OCI-LY7 (cell line): ENCODE measurements around the gene TOPAZ1. TPM values are rescaled to one million over a fixed set of nuclear protein-coding genes. Genes with fewer than 3 reads are reported as not detected.

Experiments used
- BruUV-seq: library from RNA; stranded (reverse); fragments of 400-500 nt; replicated peaks from 2 replicates; lab custom pipeline; 2021; lab: Mats Ljungman, UMichigan
- CTCF ChIA-PET: fragments of 300-600 bp; sonication (Branson Sonifier 250); formaldehyde crosslinking; loops from one replicate; lab custom pipeline; 2022; ENCODE audit warnings: antibody characterized with exemption; ENCODE audit not compliant: unreplicated experiment; lab: Charles Lee
- POLR2A ChIA-PET: fragments of 300-600 bp; sonication (Branson Sonifier 250); formaldehyde crosslinking; loops from one replicate; lab custom pipeline; 2022; ENCODE audit warnings: antibody characterized with exemption; lab: Charles Lee
- DNase-seq: peaks from one replicate; pipeline ENCODE4 v3.0.0-alpha.2; 2015; ENCODE audit warnings: low spot score
- H2AFZ ChIP-seq: fragments of 200-600 bp; sonication (generic), shearing (Covaris generic); 2 replicates; pipeline ENCODE4 v1.6.1; 2014; ENCODE audit warnings: mild to moderate bottlenecking, antibody characterized with exemption, low read length, moderate library complexity
- H3K27ac ChIP-seq: fragments of 200-600 bp; sonication (generic); 2 replicates; pipeline ENCODE4 v1.5.1; 2014; ENCODE audit warnings: mixed run types, low read depth, mild to moderate bottlenecking, moderate library complexity, low read length, inconsistent platforms; ENCODE audit not compliant: poor library complexity, severe bottlenecking
- H3K36me3 ChIP-seq: fragments of 200-600 bp; sonication (generic); 2 replicates; pipeline ENCODE4 v1.6.1; 2014; ENCODE audit warnings: mild to moderate bottlenecking, antibody characterized with exemption, low read length, moderate library complexity, mixed read lengths; ENCODE audit not compliant: insufficient read depth
- H3K4me1 ChIP-seq: fragments of 200-600 bp; sonication (generic); 2 replicates; pipeline ENCODE4 v1.5.1; 2014; ENCODE audit warnings: mild to moderate bottlenecking, low read length; ENCODE audit not compliant: insufficient read depth, poor library complexity, severe bottlenecking
- H3K4me2 ChIP-seq: fragments of 200-600 bp; sonication (generic); 2 replicates; pipeline ENCODE4 v1.6.1; 2014; ENCODE audit warnings: mild to moderate bottlenecking, low read length
- H3K4me3 ChIP-seq: fragments of 200-600 bp; sonication (generic); 2 replicates; pipeline ENCODE4 v1.5.1; 2014; ENCODE audit warnings: mild to moderate bottlenecking, low read depth, low read length; ENCODE audit not compliant: poor library complexity, severe bottlenecking
- H3K79me2 ChIP-seq: fragments of 200-600 bp; sonication (generic); 2 replicates; pipeline ENCODE4 v1.6.1; 2016; ENCODE audit warnings: low read depth, mild to moderate bottlenecking, low read length, moderate library complexity, mixed read lengths; ENCODE audit not compliant: insufficient read depth
- H3K9me2 ChIP-seq: fragments of 200-600 bp; sonication (generic); 2 replicates; pipeline ENCODE4 v1.6.1; 2016; ENCODE audit warnings: mild to moderate bottlenecking, low read length, mixed read lengths; ENCODE audit not compliant: insufficient read depth
- H3K9me3 ChIP-seq: fragments of 200-600 bp; sonication (generic); 2 replicates; pipeline ENCODE4 v1.6.1; 2014; ENCODE audit warnings: mild to moderate bottlenecking, mixed run types, low read length, mixed read lengths
- H4K20me1 ChIP-seq: fragments of 200-600 bp; sonication (generic); 2 replicates; pipeline ENCODE4 v1.6.1; 2014; ENCODE audit warnings: mild to moderate bottlenecking, antibody characterized with exemption, low read length, moderate library complexity, mixed read lengths; ENCODE audit not compliant: insufficient read depth
- EZH2phosphoT487 ChIP-seq: fragments of 200-600 bp; sonication (generic); IDR thresholded peaks from 2 replicates; pipeline ENCODE4 v1.6.1; 2018; ENCODE audit warnings: low read depth, borderline replicate concordance, mild to moderate bottlenecking, mixed run types, antibody characterized with exemption, low read length, moderate library complexity, mixed read lengths
- intact Hi-C: fragments of 100-400 bp; cut with micrococcal nuclease; formaldehyde crosslinking; loops from one replicate; pipeline ENCODE4 v1.10.0; 2022; ENCODE audit not compliant: unreplicated experiment
- total RNA-seq, 2 experiments: library from RNA; depleted of rRNA in 1 of 2; stranded (reverse); fragments of >200 nt in 1 of 2; shearing (Covaris generic) in 1 of 2; gene quantifications; 2 replicates each; pipeline ENCODE4 v1.2.3, GENCODE V29; 2014 to 2022
- TF ChIP-seq, protein P1 (sequence below): fragments of 200-600 bp; sonication (generic); conservative IDR thresholded peaks from 2 replicates; pipeline ENCODE4 v1.5.1; 2014; ENCODE audit warnings: mild to moderate bottlenecking, antibody characterized with exemption, low read length, moderate library complexity, mixed read lengths

The TOPAZ1 gene
- total RNA-seq, 2 experiments from 2014 or later: not detected

DNA sequence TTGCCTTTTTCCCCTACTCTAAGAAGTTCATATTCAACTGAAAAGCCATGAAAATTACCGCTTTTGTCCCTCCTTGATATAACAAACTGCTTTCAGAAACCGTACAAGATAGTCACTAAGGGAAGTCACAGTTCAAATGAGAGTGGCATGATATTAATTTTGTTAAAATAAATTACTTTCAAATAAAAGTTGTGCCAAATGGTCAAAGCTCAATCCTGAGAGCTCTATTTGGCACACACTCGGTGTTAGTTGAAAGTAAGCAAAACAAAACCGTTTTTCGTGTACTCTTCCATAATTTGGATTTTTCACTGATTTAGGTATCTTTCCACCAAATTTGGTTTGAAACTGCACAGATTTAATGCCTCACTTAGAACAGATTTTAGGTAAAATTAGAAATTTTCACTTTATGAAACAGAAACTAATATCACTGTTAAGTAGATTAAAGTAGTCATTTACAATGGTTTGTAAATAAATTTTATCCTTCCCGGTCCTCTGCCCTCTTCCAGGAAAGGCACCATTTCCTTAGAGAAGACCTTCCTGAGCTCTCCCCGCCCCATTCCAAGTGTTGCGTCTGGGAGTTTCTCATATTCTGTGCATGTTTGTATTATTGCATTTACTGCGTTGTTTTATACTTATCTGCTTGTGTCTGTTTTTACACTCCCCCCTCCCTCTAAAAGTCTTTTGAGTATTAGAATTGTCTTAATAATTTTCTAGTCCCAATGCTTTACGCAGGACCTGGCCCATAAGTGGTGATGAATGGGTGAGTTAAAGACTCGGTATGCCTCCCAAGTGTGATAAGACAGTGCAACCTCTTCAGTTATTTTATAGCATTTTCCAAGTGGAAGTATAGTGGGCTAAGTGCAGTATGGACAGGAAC lies 97.7 kb downstream of the TOPAZ1 start:
- peaks cover 23% of the 10 kb centered on the region for H3K4me1 ChIP-seq
- no peaks in the 10 kb centered on the region for H3K9me2 ChIP-seq
- ChIA-PET CTCF (no interaction called here), POLR2A (interaction anchor here (0.6 to 2.4 kb wide), 6 partner anchors 8 to 1551 kb away, joined by 3 to 10 read pairs (median 4); no protein-coding TSS in a partner anchor)
- H3K27ac ChIP-seq: peak overlapping the region; percentile 71
- H3K79me2 ChIP-seq: peaks cover 31% of the 10 kb centered on the region
- TF ChIP-seq EZH2phosphoT487: no peak
- TF ChIP-seq, protein P1, sequence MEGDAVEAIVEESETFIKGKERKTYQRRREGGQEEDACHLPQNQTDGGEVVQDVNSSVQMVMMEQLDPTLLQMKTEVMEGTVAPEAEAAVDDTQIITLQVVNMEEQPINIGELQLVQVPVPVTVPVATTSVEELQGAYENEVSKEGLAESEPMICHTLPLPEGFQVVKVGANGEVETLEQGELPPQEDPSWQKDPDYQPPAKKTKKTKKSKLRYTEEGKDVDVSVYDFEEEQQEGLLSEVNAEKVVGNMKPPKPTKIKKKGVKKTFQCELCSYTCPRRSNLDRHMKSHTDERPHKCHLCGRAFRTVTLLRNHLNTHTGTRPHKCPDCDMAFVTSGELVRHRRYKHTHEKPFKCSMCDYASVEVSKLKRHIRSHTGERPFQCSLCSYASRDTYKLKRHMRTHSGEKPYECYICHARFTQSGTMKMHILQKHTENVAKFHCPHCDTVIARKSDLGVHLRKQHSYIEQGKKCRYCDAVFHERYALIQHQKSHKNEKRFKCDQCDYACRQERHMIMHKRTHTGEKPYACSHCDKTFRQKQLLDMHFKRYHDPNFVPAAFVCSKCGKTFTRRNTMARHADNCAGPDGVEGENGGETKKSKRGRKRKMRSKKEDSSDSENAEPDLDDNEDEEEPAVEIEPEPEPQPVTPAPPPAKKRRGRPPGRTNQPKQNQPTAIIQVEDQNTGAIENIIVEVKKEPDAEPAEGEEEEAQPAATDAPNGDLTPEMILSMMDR: no peak
- H3K9me3 ChIP-seq: no peaks in the 10 kb centered on the region
- intact Hi-C loops: loop anchor here (5.0 to 10.0 kb wide), 3 partner anchors 175 to 635 kb away; partner anchors contain the start of genes EXOSC7 and ZDHHC3
- peaks cover 8% of the 10 kb centered on the region; the same call in 1 of the 2 replicates for H3K36me3 ChIP-seq
- H2AFZ ChIP-seq: peak overlapping the region; percentile 90
- H4K20me1 ChIP-seq: no peaks in the 10 kb centered on the region
- BruUV-seq: no TSS peak
- DNase-seq: no peak
- peak overlapping the region; percentile 82 for H3K4me3 ChIP-seq
- H3K4me2 ChIP-seq: peak overlapping the region; percentile 88

DNA sequence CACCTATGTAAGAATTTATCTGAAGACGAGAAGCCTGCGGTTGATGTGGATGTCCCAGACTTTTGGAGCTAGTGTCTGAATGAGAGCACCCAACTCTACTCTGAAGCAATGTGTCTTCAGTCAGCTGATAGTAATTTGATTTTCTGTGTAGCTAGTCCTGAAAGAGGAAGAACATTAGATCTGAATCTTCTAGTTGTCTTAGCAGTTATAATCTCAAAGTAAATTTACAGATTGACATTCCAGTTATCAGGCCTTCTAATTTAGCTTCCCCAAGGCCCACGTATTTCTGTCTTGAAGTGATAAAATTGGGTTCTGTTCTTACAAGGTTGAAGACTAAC lies 98.3 kb downstream of the TOPAZ1 start:
- no peaks in the 10 kb centered on the region for H3K9me2 ChIP-seq
- CTCF ChIA-PET: no interaction called here

More for the DNA sequence above, 98.3 kb downstream of the TOPAZ1 start:
- Histone ChIP-seq H2AFZ (peak overlapping the region; percentile 34; the same call in 1 of the 2 replicates), H3K4me3 (peak overlapping the region; percentile 82), H3K4me1 (peaks cover 23% of the 10 kb centered on the region), H3K27ac (no peak overlapping the region), H3K4me2 (peak overlapping the region; percentile 88), H3K36me3 (peaks cover 8% of the 10 kb centered on the region; the same call in 1 of the 2 replicates), H3K9me3 (no peaks in the 10 kb centered on the region), H3K79me2 (peaks cover 31% of the 10 kb centered on the region), H4K20me1 (no peaks in the 10 kb centered on the region)
- POLR2A ChIA-PET: interaction anchor here (0.6 to 1.4 kb wide), 5 partner anchors 8 to 1551 kb away, joined by 3 to 5 read pairs (median 4); no protein-coding TSS in a partner anchor
- intact Hi-C loops: no loop called here
- DNase-seq: peak; percentile 22
- no TSS peak for BruUV-seq
- TF ChIP-seq, protein P1: no peak
- no peak for TF ChIP-seq EZH2phosphoT487
